SK-N-MC (cell line): Measurements from ENCODE around the gene DNAH17.

ENCODE experiments used
- EZH2 ChIP-seq: fragments of 200-600 bp; sonication (generic); IDR thresholded peaks from one replicate; pipeline ENCODE4 v1.6.1; 2017; ENCODE audit warnings: antibody characterized with exemption
- POLR2AphosphoS5 ChIP-seq: IDR thresholded peaks from 2 replicates; pipeline ENCODE4 v1.6.1; 2012; ENCODE audit warnings: mild to moderate bottlenecking, low read depth, low read length, borderline replicate concordance

DNA sequence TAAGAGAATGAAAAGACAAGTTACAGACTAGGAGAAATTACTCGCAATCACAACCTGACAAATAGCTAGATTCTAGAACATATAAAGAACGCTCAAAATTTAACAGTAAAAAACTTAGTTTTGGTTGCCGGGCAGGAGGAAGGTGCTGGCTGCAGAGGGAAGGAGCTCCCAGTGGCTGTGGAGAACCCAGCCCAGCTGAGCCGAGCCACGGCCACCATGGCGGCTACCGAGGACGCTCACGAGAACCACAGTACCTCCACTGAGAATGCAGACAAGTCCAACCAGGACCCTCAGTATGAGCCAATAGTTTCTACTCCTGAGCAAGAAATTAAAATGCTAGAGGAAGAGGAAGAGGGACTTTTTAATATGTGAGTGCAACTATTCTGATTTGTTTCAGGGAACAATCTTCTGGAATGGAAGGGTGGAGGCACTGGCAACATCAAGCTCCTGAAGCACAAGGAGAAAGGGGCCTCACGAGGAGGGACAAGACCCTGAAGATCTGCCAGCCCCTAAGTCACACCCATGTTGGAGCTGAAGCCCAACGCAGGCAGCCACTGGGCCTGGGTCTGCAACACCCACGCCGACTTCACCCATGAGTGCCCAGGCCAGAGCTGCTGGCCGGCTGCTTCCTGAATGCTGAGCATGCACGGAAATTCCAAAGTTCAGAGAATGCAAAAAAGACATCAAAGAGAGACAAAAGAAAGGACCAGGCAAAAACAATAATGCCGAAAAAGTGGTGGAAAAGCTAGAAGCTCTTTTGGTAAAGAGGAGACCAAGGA, 55.0 kb downstream of the DNAH17 start:
- TF ChIP-seq EZH2, result no peak
- TF ChIP-seq POLR2AphosphoS5, result no peak
